GM23338 (cell line): Measurements from ENCODE around the gene CARD16. TPM values are rescaled to one million over a fixed set of nuclear protein-coding genes. Genes with fewer than 3 reads are reported as not detected.

Experiments
- ATAC-seq: fragments of 200-7000 bp; cut with Tn5 transposase; 3 replicates; pipeline ENCODE4 v1.9.1; 2020
- DNase-seq: peaks from one replicate; pipeline ENCODE4 v3.0.0-alpha.2; 2015; ENCODE audit warnings: low spot score
- H2AFZ ChIP-seq: fragments of 200-600 bp; sonication (generic); 2 replicates; pipeline ENCODE4 v1.8.0; 2016; ENCODE audit warnings: antibody characterized with exemption, mild to moderate bottlenecking, moderate library complexity
- H3F3A ChIP-seq: fragments of 200-600 bp; sonication (generic); replicated peaks from 2 replicates; pipeline ENCODE4 v1.8.0; 2017; ENCODE audit warnings: antibody characterized with exemption, mixed run types, low read depth
- H3K27ac ChIP-seq: fragments of 200-600 bp; sonication (generic); 2 replicates; pipeline ENCODE4 v1.6.1; 2016; ENCODE audit warnings: low read depth
- H3K27me3 ChIP-seq: fragments of 200-600 bp; sonication (generic); 2 replicates; pipeline ENCODE4 v1.8.0; 2016; ENCODE audit warnings: mild to moderate bottlenecking, mixed run types, moderate library complexity; ENCODE audit not compliant: insufficient read depth
- H3K36me3 ChIP-seq: fragments of 200-600 bp; sonication (generic); 2 replicates; pipeline ENCODE4 v1.8.0; 2016; ENCODE audit warnings: mild to moderate bottlenecking; ENCODE audit not compliant: insufficient read depth
- H3K4me1 ChIP-seq: fragments of 200-600 bp; sonication (generic); 2 replicates; pipeline ENCODE4 v1.8.0; 2016; ENCODE audit warnings: mild to moderate bottlenecking, moderate library complexity; ENCODE audit not compliant: insufficient read depth
- H3K4me2 ChIP-seq: fragments of 200-600 bp; sonication (generic); 2 replicates; pipeline ENCODE4 v1.7.1; 2017; ENCODE audit warnings: mixed run types
- H3K4me3 ChIP-seq: fragments of 200-600 bp; sonication (generic); 2 replicates; pipeline ENCODE4 v1.6.1; 2016; ENCODE audit warnings: mixed run types
- H3K79me2 ChIP-seq: fragments of 200-600 bp; sonication (generic); replicated peaks from 2 replicates; pipeline ENCODE4 v1.8.0; 2017; ENCODE audit warnings: mild to moderate bottlenecking; ENCODE audit not compliant: insufficient read depth
- H3K9me2 ChIP-seq: fragments of 200-600 bp; sonication (generic); 2 replicates; pipeline ENCODE4 v1.8.0; 2017; ENCODE audit not compliant: insufficient read depth
- H4K20me1 ChIP-seq: fragments of 200-600 bp; sonication (generic); replicated peaks from 2 replicates; pipeline ENCODE4 v1.8.0; 2017; ENCODE audit warnings: mild to moderate bottlenecking; ENCODE audit not compliant: insufficient read depth
- H3K27ac Mint-ChIP-seq: 2 replicates; pipeline ENCODE4 v1.8.0; 2020; ENCODE audit warnings: inconsistent platforms, mild to moderate bottlenecking, moderate library complexity, mixed read lengths
- H3K27me3 Mint-ChIP-seq: 3 replicates; pipeline ENCODE4 v1.8.0; 2022; ENCODE audit warnings: low read depth, mild to moderate bottlenecking, moderate library complexity, mixed read lengths, inconsistent platforms; ENCODE audit not compliant: insufficient read depth, poor library complexity
- H3K36me3 Mint-ChIP-seq: 3 replicates; pipeline ENCODE4 v1.8.0; 2021; ENCODE audit warnings: low read depth, mild to moderate bottlenecking, inconsistent platforms, moderate library complexity, mixed read lengths
- H3K4me1 Mint-ChIP-seq: 3 replicates; pipeline ENCODE4 v1.8.0; 2020; ENCODE audit warnings: mild to moderate bottlenecking, inconsistent platforms, mixed read lengths
- H3K4me3 Mint-ChIP-seq: 3 replicates; pipeline ENCODE4 v1.8.0; 2021; ENCODE audit warnings: moderate library complexity, mild to moderate bottlenecking, inconsistent platforms, mixed read lengths
- H3K9me3 Mint-ChIP-seq: 3 replicates; pipeline ENCODE4 v1.8.0; 2020; ENCODE audit warnings: moderate library complexity, mild to moderate bottlenecking, inconsistent platforms, mixed read lengths
- CREB1 ChIP-seq: fragments of 250-450 bp; sonication (Bioruptor Pico); IDR thresholded peaks from 2 replicates; pipeline ENCODE4 v1.5.0; 2020; ENCODE audit warnings: low read depth, mild to moderate bottlenecking, moderate library complexity
- EZH2 ChIP-seq: fragments of 200-600 bp; sonication (generic); IDR thresholded peaks from one replicate; pipeline ENCODE4 v1.8.0; 2017; ENCODE audit warnings: antibody characterized with exemption, mild to moderate bottlenecking, low read depth; ENCODE audit not compliant: unreplicated experiment
- EZH2phosphoT487 ChIP-seq: fragments of 200-600 bp; sonication (generic); IDR thresholded peaks from one replicate; pipeline ENCODE4 v1.8.1; 2018; ENCODE audit warnings: antibody characterized with exemption; ENCODE audit not compliant: unreplicated experiment
- JUNB ChIP-seq: IDR thresholded peaks from one replicate; pipeline ENCODE4 v1.6.1; 2016; ENCODE audit warnings: antibody characterized with exemption; ENCODE audit not compliant: unreplicated experiment
- POLR2AphosphoS5 ChIP-seq: IDR thresholded peaks from 2 replicates; pipeline ENCODE4 v1.6.1; 2016; ENCODE audit warnings: antibody characterized with exemption, low read depth
- STAT1 ChIP-seq: IDR thresholded peaks from one replicate; pipeline ENCODE4 v1.6.1; 2016; ENCODE audit warnings: antibody characterized with exemption; ENCODE audit not compliant: unreplicated experiment
- ZNF114 ChIP-seq: fragments of 250-450 bp; sonication (Bioruptor Pico); IDR thresholded peaks from 2 replicates; pipeline ENCODE4 v1.5.0; 2020; ENCODE audit warnings: mild to moderate bottlenecking, moderate library complexity
- ZNF331 ChIP-seq: fragments of 250-450 bp; sonication (Bioruptor Pico); IDR thresholded peaks from 2 replicates; pipeline ENCODE4 v1.5.0; 2020; ENCODE audit warnings: low read depth, mild to moderate bottlenecking, moderate library complexity
- polyA plus RNA-seq: library from polyadenylated mRNA; unstranded; fragments of >200 nt; fragmentation: Nextera tagmentation; extraction: Ambion mirVana; gene quantifications from 2 replicates; pipeline ENCODE4 v1.2.1, GENCODE V29; 2016
- total RNA-seq: library from RNA; depleted of rRNA; stranded (reverse); fragments of >200 nt; shearing (Covaris generic); gene quantifications from 2 replicates; pipeline ENCODE4 v1.2.3, GENCODE V29; 2014
- TF ChIP-seq, protein P1 (sequence below): IDR thresholded peaks from 2 replicates; pipeline ENCODE4 v1.6.1; 2016; ENCODE audit warnings: antibody characterized with exemption
- TF ChIP-seq, protein P2 (sequence below): fragments of 250-450 bp; sonication (Bioruptor Pico); IDR thresholded peaks from 2 replicates; pipeline ENCODE4 v1.5.0; 2020; ENCODE audit warnings: mild to moderate bottlenecking, moderate library complexity

Gene CARD16
- total and polyA plus RNA-seq, 2 experiments from 2014 or later: not detected

DNA sequence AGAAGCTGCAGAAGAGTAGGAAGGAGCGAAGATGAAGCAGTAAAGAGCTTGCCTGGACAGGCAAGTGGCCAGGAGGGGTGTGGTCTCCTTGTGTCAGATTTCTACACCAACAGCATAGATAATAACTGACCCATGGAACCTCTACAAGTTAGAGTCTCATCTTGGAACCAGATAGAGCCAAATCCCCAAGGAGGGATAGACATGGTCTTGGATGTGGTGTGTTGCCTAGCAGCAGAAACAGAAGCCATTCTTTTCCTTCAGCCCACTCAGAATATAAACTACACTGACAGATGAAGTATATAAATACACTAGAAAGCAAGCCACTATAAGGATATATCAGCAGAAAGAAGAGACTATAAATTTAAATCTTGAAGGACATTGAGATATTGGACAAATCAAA lies 4.3 kb upstream of the CARD16 start:
- ATAC-seq (no peak), DNase-seq (no peak)
- H3K79me2 ChIP-seq: no peaks in the 10 kb centered on the region
- no peak overlapping the region for H3K4me2 ChIP-seq
- H3K9me3 Mint-ChIP-seq: no peaks in the 10 kb centered on the region
- no peaks in the 10 kb centered on the region for H3K27me3 ChIP-seq
- H3K27me3 Mint-ChIP-seq: no peaks in the 10 kb centered on the region
- no peak overlapping the region for H3K4me3 Mint-ChIP-seq
- H3K4me3 ChIP-seq: no peak overlapping the region
- H3K4me1 ChIP-seq: no peaks in the 10 kb centered on the region
- 0 out of 2 replicates have a peak overlapping the region, but pooled peaks have one; percentile 23 for H2AFZ ChIP-seq
- no peaks in the 10 kb centered on the region for H3F3A ChIP-seq
- TF ChIP-seq EZH2: no peak
- no peak for TF ChIP-seq ZNF114 (CRISPR knock-in tag)
- TF ChIP-seq, protein P1, sequence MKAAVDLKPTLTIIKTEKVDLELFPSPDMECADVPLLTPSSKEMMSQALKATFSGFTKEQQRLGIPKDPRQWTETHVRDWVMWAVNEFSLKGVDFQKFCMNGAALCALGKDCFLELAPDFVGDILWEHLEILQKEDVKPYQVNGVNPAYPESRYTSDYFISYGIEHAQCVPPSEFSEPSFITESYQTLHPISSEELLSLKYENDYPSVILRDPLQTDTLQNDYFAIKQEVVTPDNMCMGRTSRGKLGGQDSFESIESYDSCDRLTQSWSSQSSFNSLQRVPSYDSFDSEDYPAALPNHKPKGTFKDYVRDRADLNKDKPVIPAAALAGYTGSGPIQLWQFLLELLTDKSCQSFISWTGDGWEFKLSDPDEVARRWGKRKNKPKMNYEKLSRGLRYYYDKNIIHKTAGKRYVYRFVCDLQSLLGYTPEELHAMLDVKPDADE: no peak
- TF ChIP-seq ZNF331 (CRISPR knock-in tag): no peak
- TF ChIP-seq POLR2AphosphoS5: no peak
- TF ChIP-seq JUNB: no peak
- H3K36me3 ChIP-seq: no peaks in the 10 kb centered on the region
- H4K20me1 ChIP-seq: no peaks in the 10 kb centered on the region
- H3K27ac Mint-ChIP-seq: no peak overlapping the region
- H3K9me2 ChIP-seq: peaks cover 8% of the 10 kb centered on the region
- H3K27ac ChIP-seq: no peak overlapping the region
- H3K4me1 Mint-ChIP-seq: no peaks in the 10 kb centered on the region
- no peaks in the 10 kb centered on the region for H3K36me3 Mint-ChIP-seq

- no peaks in the 10 kb centered on the region for H3K36me3 Mint-ChIP-seq
- no peaks in the 10 kb centered on the region for H3K9me3 Mint-ChIP-seq
- H3K4me2 ChIP-seq: no peak overlapping the region
- H3K36me3 ChIP-seq: no peaks in the 10 kb centered on the region
- H3K27me3 Mint-ChIP-seq: no peaks in the 10 kb centered on the region
- H2AFZ ChIP-seq: 0 out of 2 replicates have a peak overlapping the region, but pooled peaks have one; percentile 11
- H3K4me3 ChIP-seq: no peak overlapping the region
- H3K9me2 ChIP-seq: no peaks in the 10 kb centered on the region
- H3K79me2 ChIP-seq: no peaks in the 10 kb centered on the region
- no peak for TF ChIP-seq ZNF114 (CRISPR knock-in tag)
- no peak for TF ChIP-seq EZH2phosphoT487
- no peak for TF ChIP-seq POLR2AphosphoS5
- TF ChIP-seq, protein P2, sequence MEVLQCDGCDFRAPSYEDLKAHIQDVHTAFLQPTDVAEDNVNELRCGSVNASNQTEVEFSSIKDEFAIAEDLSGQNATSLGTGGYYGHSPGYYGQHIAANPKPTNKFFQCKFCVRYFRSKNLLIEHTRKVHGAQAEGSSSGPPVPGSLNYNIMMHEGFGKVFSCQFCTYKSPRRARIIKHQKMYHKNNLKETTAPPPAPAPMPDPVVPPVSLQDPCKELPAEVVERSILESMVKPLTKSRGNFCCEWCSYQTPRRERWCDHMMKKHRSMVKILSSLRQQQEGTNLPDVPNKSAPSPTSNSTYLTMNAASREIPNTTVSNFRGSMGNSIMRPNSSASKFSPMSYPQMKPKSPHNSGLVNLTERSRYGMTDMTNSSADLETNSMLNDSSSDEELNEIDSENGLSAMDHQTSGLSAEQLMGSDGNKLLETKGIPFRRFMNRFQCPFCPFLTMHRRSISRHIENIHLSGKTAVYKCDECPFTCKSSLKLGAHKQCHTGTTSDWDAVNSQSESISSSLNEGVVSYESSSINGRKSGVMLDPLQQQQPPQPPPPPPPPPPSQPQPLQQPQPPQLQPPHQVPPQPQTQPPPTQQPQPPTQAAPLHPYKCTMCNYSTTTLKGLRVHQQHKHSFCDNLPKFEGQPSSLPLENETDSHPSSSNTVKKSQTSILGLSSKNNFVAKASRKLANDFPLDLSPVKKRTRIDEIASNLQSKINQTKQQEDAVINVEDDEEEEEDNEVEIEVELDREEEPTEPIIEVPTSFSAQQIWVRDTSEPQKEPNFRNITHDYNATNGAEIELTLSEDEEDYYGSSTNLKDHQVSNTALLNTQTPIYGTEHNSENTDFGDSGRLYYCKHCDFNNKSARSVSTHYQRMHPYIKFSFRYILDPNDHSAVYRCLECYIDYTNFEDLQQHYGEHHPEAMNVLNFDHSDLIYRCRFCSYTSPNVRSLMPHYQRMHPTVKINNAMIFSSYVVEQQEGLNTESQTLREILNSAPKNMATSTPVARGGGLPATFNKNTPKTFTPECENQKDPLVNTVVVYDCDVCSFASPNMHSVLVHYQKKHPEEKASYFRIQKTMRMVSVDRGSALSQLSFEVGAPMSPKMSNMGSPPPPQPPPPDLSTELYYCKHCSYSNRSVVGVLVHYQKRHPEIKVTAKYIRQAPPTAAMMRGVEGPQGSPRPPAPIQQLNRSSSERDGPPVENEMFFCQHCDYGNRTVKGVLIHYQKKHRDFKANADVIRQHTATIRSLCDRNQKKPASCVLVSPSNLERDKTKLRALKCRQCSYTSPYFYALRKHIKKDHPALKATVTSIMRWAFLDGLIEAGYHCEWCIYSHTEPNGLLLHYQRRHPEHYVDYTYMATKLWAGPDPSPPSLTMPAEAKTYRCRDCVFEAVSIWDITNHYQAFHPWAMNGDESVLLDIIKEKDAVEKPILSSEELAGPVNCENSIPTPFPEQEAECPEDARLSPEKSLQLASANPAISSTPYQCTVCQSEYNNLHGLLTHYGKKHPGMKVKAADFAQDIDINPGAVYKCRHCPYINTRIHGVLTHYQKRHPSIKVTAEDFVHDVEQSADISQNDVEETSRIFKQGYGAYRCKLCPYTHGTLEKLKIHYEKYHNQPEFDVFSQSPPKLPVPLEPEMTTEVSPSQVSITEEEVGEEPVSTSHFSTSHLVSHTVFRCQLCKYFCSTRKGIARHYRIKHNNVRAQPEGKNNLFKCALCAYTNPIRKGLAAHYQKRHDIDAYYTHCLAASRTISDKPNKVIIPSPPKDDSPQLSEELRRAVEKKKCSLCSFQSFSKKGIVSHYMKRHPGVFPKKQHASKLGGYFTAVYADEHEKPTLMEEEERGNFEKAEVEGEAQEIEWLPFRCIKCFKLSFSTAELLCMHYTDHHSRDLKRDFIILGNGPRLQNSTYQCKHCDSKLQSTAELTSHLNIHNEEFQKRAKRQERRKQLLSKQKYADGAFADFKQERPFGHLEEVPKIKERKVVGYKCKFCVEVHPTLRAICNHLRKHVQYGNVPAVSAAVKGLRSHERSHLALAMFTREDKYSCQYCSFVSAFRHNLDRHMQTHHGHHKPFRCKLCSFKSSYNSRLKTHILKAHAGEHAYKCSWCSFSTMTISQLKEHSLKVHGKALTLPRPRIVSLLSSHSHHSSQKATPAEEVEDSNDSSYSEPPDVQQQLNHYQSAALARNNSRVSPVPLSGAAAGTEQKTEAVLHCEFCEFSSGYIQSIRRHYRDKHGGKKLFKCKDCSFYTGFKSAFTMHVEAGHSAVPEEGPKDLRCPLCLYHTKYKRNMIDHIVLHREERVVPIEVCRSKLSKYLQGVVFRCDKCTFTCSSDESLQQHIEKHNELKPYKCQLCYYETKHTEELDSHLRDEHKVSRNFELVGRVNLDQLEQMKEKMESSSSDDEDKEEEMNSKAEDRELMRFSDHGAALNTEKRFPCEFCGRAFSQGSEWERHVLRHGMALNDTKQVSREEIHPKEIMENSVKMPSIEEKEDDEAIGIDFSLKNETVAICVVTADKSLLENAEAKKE (CRISPR knock-in tag): no peak
- TF ChIP-seq ZNF331 (CRISPR knock-in tag): no peak
- TF ChIP-seq CREB1 (CRISPR knock-in tag): no peak
- TF ChIP-seq JUNB: no peak
- no peak for TF ChIP-seq STAT1
- TF ChIP-seq EZH2: no peak
- H3K27ac ChIP-seq: no peak overlapping the region
- no peaks in the 10 kb centered on the region for H3K4me1 ChIP-seq
- peak; percentile 11 for DNase-seq
- no peaks in the 10 kb centered on the region for H3F3A ChIP-seq
- H4K20me1 ChIP-seq: no peaks in the 10 kb centered on the region
- no peaks in the 10 kb centered on the region for H3K27me3 ChIP-seq
- H3K4me1 Mint-ChIP-seq: no peaks in the 10 kb centered on the region
- no peak overlapping the region for H3K4me3 Mint-ChIP-seq
- no peak for ATAC-seq
- H3K27ac Mint-ChIP-seq: 0 out of 2 replicates have a peak overlapping the region, but pooled peaks have one; percentile 18
Observed at GRCh38 chr11:105046898-105047579, 1.9 kb upstream of the CARD16 start.
